DOHH2 (cell line): ENCODE results near the gene CD164.

Experiments used
- EZH2phosphoT487 ChIP-seq: fragments of 200-600 bp; sonication (generic); IDR thresholded peaks from 2 replicates; pipeline ENCODE4 v1.6.1; 2017; ENCODE audit warnings: borderline replicate concordance, mild to moderate bottlenecking, antibody characterized with exemption, low read length, moderate library complexity, mixed read lengths
- TF ChIP-seq, protein P1 (sequence below): fragments of 200-600 bp; sonication (generic); IDR thresholded peaks from one replicate; pipeline ENCODE4 v1.5.1; 2014; ENCODE audit warnings: antibody characterized with exemption, mild to moderate bottlenecking, low read depth, low read length; ENCODE audit not compliant: poor library complexity, severe bottlenecking

DNA sequence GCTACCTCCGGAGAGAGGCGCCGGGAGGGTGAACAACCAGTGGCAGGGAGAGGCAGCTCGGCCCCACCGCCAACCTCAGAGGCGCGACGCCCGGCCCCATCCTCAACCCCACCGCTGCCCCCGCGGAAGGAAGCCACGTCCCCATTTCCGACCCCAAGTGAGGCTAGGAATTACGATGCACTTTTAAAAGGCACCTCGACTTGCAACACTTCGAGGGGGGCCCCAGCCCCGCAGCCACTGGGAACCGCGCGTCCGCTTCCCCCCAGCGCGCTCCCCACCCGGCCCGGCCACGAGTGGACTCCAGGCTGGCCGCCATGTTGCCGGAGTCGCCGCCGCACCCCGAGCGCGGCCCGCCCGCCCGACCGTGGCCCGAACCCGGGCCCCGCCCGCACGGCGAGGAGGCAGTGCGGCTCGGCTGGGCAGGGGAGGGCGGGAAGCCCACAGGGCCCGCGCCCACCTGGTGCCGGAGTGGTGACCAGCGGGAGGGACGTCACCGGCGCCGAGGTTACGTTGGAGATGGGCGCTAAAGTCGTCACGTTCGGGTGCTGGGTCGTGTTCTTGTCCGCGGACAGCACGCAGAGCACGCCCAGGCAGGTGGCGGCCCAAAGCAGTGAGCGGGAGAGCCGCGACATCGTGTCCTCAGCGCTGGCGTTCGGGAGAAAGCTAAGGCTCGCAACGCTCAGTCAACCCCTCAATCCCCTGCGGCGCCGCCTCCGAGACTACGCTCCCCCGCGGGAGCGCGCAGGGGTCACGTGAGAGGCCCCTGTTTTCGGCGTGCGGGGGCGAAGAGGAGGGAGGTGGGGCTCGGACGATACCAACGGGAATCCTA is at the start of gene CD164:
- TF ChIP-seq, protein P1, sequence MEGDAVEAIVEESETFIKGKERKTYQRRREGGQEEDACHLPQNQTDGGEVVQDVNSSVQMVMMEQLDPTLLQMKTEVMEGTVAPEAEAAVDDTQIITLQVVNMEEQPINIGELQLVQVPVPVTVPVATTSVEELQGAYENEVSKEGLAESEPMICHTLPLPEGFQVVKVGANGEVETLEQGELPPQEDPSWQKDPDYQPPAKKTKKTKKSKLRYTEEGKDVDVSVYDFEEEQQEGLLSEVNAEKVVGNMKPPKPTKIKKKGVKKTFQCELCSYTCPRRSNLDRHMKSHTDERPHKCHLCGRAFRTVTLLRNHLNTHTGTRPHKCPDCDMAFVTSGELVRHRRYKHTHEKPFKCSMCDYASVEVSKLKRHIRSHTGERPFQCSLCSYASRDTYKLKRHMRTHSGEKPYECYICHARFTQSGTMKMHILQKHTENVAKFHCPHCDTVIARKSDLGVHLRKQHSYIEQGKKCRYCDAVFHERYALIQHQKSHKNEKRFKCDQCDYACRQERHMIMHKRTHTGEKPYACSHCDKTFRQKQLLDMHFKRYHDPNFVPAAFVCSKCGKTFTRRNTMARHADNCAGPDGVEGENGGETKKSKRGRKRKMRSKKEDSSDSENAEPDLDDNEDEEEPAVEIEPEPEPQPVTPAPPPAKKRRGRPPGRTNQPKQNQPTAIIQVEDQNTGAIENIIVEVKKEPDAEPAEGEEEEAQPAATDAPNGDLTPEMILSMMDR, result no peak
- TF ChIP-seq EZH2phosphoT487, result no peak
